IPS-18a (cell line): ENCODE measurements around the gene SLC35F1.

Experiments used
- H3K27ac ChIP-seq: one replicate; pipeline ENCODE4 v1.5.1; 2013; ENCODE audit warnings: low read length
- H3K27me3 ChIP-seq: one replicate; pipeline ENCODE4 v1.6.1; 2013; ENCODE audit warnings: mild to moderate bottlenecking, low read length; ENCODE audit not compliant: control insufficient read depth, insufficient read depth
- H3K36me3 ChIP-seq: one replicate; pipeline ENCODE4 v1.6.1; 2013; ENCODE audit warnings: low read depth, low read length; ENCODE audit not compliant: control insufficient read depth
- H3K4me1 ChIP-seq: one replicate; pipeline ENCODE4 v1.6.1; 2013; ENCODE audit warnings: low read depth, low read length; ENCODE audit not compliant: control insufficient read depth
- H3K4me3 ChIP-seq: one replicate; pipeline ENCODE4 v1.5.1; 2013; ENCODE audit warnings: low read length
- H3K9ac ChIP-seq: one replicate; pipeline ENCODE4 v1.6.1; 2013; ENCODE audit warnings: mild to moderate bottlenecking, low read length, moderate library complexity
- H3K9me3 ChIP-seq: one replicate; pipeline ENCODE4 v1.6.1; 2013; ENCODE audit warnings: low read depth, low read length; ENCODE audit not compliant: control insufficient read depth

The SLC35F1 gene

GRCh38 chr6:118284736-118285360, 377.8 kb downstream of the SLC35F1 start:
- no peaks in the 10 kb centered on the region for H3K9me3 ChIP-seq
- no peaks in the 10 kb centered on the region for H3K36me3 ChIP-seq
- no peak overlapping the region for H3K27ac ChIP-seq
- H3K9ac ChIP-seq = no peak overlapping the region
- peaks cover 6% of the 10 kb centered on the region for H3K4me1 ChIP-seq
- H3K27me3 ChIP-seq = no peaks in the 10 kb centered on the region
- no peak overlapping the region for H3K4me3 ChIP-seq

DNA sequence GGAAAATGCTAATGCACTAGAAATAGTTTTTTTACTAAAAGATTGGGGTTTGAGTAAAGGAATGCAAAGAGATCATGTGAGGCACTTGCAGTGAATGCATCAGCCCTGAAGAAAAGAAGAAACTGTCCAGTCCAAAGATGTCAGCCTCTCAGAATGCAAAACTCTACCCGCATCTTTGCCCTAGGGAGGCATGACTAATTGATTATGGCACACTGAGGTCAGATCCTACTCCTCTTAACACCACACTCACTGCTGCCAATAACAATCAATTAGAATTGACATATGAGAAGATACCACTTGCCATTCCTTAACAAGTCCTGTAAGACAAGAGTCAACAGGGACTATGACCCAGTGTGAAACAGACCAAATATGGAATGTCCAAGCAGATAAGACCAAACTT, 378.7 kb downstream of the SLC35F1 start:
- Histone ChIP-seq H3K9ac (no peak overlapping the region), H3K27ac (no peak overlapping the region), H3K4me3 (no peak overlapping the region), H3K27me3 (no peaks in the 10 kb centered on the region), H3K4me1 (peaks cover 6% of the 10 kb centered on the region), H3K36me3 (no peaks in the 10 kb centered on the region), H3K9me3 (no peaks in the 10 kb centered on the region)

GRCh38 chr6:118288355-118289124, 381.5 kb downstream of the SLC35F1 start:
- Histone ChIP-seq H3K9me3 (no peaks in the 10 kb centered on the region), H3K27ac (no peak overlapping the region), H3K4me1 (peaks cover 6% of the 10 kb centered on the region), H3K27me3 (no peaks in the 10 kb centered on the region), H3K9ac (no peak overlapping the region), H3K36me3 (no peaks in the 10 kb centered on the region), H3K4me3 (no peak overlapping the region)

GRCh38 chr6:118292558-118292957, 385.5 kb downstream of the SLC35F1 start:
- no peaks in the 10 kb centered on the region for H3K9me3 ChIP-seq
- peaks cover 6% of the 10 kb centered on the region for H3K4me1 ChIP-seq
- H3K27ac ChIP-seq = no peak overlapping the region
- no peak overlapping the region for H3K9ac ChIP-seq
- H3K27me3 ChIP-seq = no peaks in the 10 kb centered on the region
- H3K36me3 ChIP-seq = no peaks in the 10 kb centered on the region
- no peak overlapping the region for H3K4me3 ChIP-seq

DNA sequence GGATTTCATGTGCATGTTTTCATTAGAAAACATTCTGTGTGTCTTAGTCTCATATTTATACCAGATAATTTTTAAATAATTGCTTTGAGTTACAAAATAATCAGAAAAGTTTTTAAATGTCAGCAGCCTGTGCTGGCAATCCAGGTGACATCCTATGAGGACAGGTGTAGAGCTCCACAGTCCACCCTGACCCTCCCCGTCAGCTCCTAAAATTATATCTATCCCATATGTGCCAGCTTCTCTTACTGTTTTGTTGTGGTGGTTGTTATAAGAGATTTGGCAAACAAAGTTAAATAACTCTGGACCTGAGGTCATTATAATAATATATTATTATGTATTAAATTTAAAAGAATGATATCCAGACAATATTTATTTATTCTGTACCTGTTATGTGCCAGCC, 387.8 kb downstream of the SLC35F1 start:
- Histone ChIP-seq H3K27ac (no peak overlapping the region), H3K27me3 (no peaks in the 10 kb centered on the region), H3K4me1 (no peaks in the 10 kb centered on the region), H3K9me3 (no peaks in the 10 kb centered on the region), H3K36me3 (no peaks in the 10 kb centered on the region), H3K9ac (no peak overlapping the region), H3K4me3 (no peak overlapping the region)

DNA sequence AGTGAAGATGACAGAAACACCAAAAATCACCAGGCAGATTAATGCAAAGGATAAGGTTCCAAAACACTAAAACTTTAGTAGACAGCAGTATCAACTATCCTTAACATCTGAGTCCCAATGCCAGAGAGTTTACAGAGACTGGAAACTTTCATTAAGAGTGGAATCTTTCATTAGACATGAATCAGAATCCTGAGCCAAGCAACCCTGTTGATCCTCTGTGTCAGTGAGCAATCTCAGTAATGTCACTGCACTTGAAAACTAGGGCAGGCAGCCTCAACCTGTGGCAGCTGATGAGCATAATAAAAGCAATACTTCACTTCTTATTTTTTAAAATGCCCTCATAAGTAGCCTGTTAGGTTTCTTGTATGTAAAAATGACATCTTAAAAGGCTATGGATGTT, 388.3 kb downstream of the SLC35F1 start:
- no peak overlapping the region for H3K4me3 ChIP-seq
- H3K9ac ChIP-seq = no peak overlapping the region
- H3K36me3 ChIP-seq = no peaks in the 10 kb centered on the region
- no peaks in the 10 kb centered on the region for H3K9me3 ChIP-seq
- no peaks in the 10 kb centered on the region for H3K4me1 ChIP-seq
- no peaks in the 10 kb centered on the region for H3K27me3 ChIP-seq
- no peak overlapping the region for H3K27ac ChIP-seq

- Histone ChIP-seq H3K9me3 (no peaks in the 10 kb centered on the region), H3K27ac (no peak overlapping the region), H3K36me3 (no peaks in the 10 kb centered on the region), H3K27me3 (no peaks in the 10 kb centered on the region), H3K9ac (no peak overlapping the region), H3K4me3 (no peak overlapping the region), H3K4me1 (no peaks in the 10 kb centered on the region)
These were observed 389.3 kb downstream of the SLC35F1 start for GRCh38 chr6:118296129-118296901.

- no peaks in the 10 kb centered on the region for H3K27me3 ChIP-seq
- H3K4me1 ChIP-seq = no peaks in the 10 kb centered on the region
- no peaks in the 10 kb centered on the region for H3K36me3 ChIP-seq
- H3K9ac ChIP-seq = no peak overlapping the region
- H3K4me3 ChIP-seq = no peak overlapping the region
- no peak overlapping the region for H3K27ac ChIP-seq
- no peaks in the 10 kb centered on the region for H3K9me3 ChIP-seq
These were observed 390.8 kb downstream of the SLC35F1 start for GRCh38 chr6:118297821-118298220.

GRCh38 chr6:118298476-118299427, 391.7 kb downstream of the SLC35F1 start:
- Histone ChIP-seq H3K4me3 (no peak overlapping the region), H3K36me3 (no peaks in the 10 kb centered on the region), H3K27me3 (no peaks in the 10 kb centered on the region), H3K9me3 (no peaks in the 10 kb centered on the region), H3K27ac (no peak overlapping the region), H3K9ac (no peak overlapping the region), H3K4me1 (no peaks in the 10 kb centered on the region)

DNA sequence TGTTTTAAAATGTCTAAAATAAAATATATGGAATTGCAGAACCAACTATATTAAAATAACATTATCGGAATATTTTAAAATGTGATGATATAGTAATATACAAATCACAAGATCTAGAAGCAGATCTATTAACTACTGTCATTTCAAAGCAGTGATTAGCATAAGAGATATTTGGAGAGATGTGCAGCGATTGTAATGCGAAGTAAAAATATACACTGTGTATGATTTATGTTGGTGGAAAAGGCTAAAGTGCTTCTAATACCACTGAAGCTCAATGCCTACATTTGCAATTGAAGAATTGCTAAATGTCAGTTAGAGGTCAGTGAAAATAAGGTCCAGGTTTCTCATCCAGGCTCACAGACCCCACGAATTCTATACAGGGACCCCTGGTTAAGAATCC, 392.4 kb downstream of the SLC35F1 start:
- Histone ChIP-seq H3K36me3 (no peaks in the 10 kb centered on the region), H3K27me3 (no peaks in the 10 kb centered on the region), H3K4me1 (no peaks in the 10 kb centered on the region), H3K4me3 (no peak overlapping the region), H3K27ac (no peak overlapping the region), H3K9me3 (no peaks in the 10 kb centered on the region), H3K9ac (no peak overlapping the region)

- Histone ChIP-seq H3K27me3 (no peaks in the 10 kb centered on the region), H3K4me3 (no peak overlapping the region), H3K36me3 (no peaks in the 10 kb centered on the region), H3K9me3 (no peaks in the 10 kb centered on the region), H3K4me1 (peaks cover 16% of the 10 kb centered on the region), H3K9ac (no peak overlapping the region), H3K27ac (no peak overlapping the region)
These were observed 397.3 kb downstream of the SLC35F1 start for GRCh38 chr6:118304321-118304720.
